Neuron (in vitro differentiated cells): Measurements from ENCODE around the gene UBE3C.
"Not testable (repeated sequence)": the region's sequence is repeated elsewhere in the genome, so short reads cannot be mapped to it uniquely, and the experiment has no call there.

Experiments used
- H2AFZ ChIP-seq: one replicate; pipeline ENCODE4 v1.6.1; 2013; ENCODE audit warnings: low read depth, mild to moderate bottlenecking, inconsistent platforms, low read length, moderate library complexity
- H3K27me3 ChIP-seq: one replicate; pipeline ENCODE4 v1.6.1; 2013; ENCODE audit warnings: low read length; ENCODE audit not compliant: insufficient read depth
- H3K36me3 ChIP-seq: one replicate; pipeline ENCODE4 v1.6.1; 2013; ENCODE audit warnings: low read length; ENCODE audit not compliant: insufficient read depth
- H3K4me1 ChIP-seq: one replicate; pipeline ENCODE4 v1.6.1; 2013; ENCODE audit warnings: low read length; ENCODE audit not compliant: insufficient read depth
- H3K4me3 ChIP-seq: 2 replicates; pipeline ENCODE4 v1.5.1; 2013; ENCODE audit warnings: mild to moderate bottlenecking, low read length, moderate library complexity
- H3K9me3 ChIP-seq: one replicate; pipeline ENCODE4 v1.6.1; 2013; ENCODE audit warnings: low read length

Gene UBE3C

GRCh38 chr7:157266272-157266671 lies 127.5 kb downstream of the UBE3C start:
- no peak overlapping the region for H2AFZ ChIP-seq
- no peaks in the 10 kb centered on the region for H3K9me3 ChIP-seq
- no peaks in the 10 kb centered on the region for H3K4me1 ChIP-seq
- no peak overlapping the region for H3K4me3 ChIP-seq
- peaks cover 52% of the 10 kb centered on the region for H3K36me3 ChIP-seq
- H3K27me3 ChIP-seq, result no peaks in the 10 kb centered on the region

GRCh38 chr7:157267516-157267915 lies 128.8 kb downstream of the UBE3C start:
- no peaks in the 10 kb centered on the region for H3K4me1 ChIP-seq
- H3K36me3 ChIP-seq, result peaks cover 52% of the 10 kb centered on the region

GRCh38 chr7:157267956-157268355 lies 129.2 kb downstream of the UBE3C start:
- Histone ChIP-seq H3K4me1 (no peaks in the 10 kb centered on the region), H3K9me3 (no peaks in the 10 kb centered on the region), H3K36me3 (peaks cover 52% of the 10 kb centered on the region), H3K27me3 (no peaks in the 10 kb centered on the region), H2AFZ (no peak overlapping the region), H3K4me3 (no peak overlapping the region)

More at GRCh38 chr7:157267516-157267915, 128.8 kb downstream of the UBE3C start:
- Histone ChIP-seq H3K27me3 (no peaks in the 10 kb centered on the region), H3K9me3 (no peaks in the 10 kb centered on the region), H2AFZ (no peak overlapping the region), H3K4me3 (no peak overlapping the region)

- Histone ChIP-seq H3K36me3 (peaks cover 52% of the 10 kb centered on the region), H3K27me3 (no peaks in the 10 kb centered on the region), H3K4me3 (no peak overlapping the region), H3K4me1 (no peaks in the 10 kb centered on the region), H2AFZ (no peak overlapping the region), H3K9me3 (no peaks in the 10 kb centered on the region)
These were observed 129.8 kb downstream of the UBE3C start for GRCh38 chr7:157268540-157268939.

- Histone ChIP-seq H3K9me3 (no peaks in the 10 kb centered on the region), H3K36me3 (peaks cover 45% of the 10 kb centered on the region), H2AFZ (no peak overlapping the region), H3K4me3 (no peak overlapping the region), H3K4me1 (no peaks in the 10 kb centered on the region), H3K27me3 (no peaks in the 10 kb centered on the region)
These were observed 130.8 kb downstream of the UBE3C start for GRCh38 chr7:157269341-157270059.

- H3K4me1 ChIP-seq, result no peaks in the 10 kb centered on the region
- no peaks in the 10 kb centered on the region for H3K9me3 ChIP-seq
- H3K4me3 ChIP-seq, result no peak overlapping the region
- H3K27me3 ChIP-seq, result no peaks in the 10 kb centered on the region
- peaks cover 42% of the 10 kb centered on the region for H3K36me3 ChIP-seq
- H2AFZ ChIP-seq, result no peak overlapping the region
These were observed 131.3 kb downstream of the UBE3C start for GRCh38 chr7:157270060-157270444.

GRCh38 chr7:157271315-157271990 lies 132.7 kb downstream of the UBE3C start:
- H3K27me3 ChIP-seq, result no peaks in the 10 kb centered on the region
- H3K4me3 ChIP-seq, result no peak overlapping the region

GRCh38 chr7:157271991-157272324 lies 133.2 kb downstream of the UBE3C start:
- Histone ChIP-seq H3K36me3 (peaks cover 30% of the 10 kb centered on the region), H2AFZ (no peak overlapping the region), H3K4me1 (no peaks in the 10 kb centered on the region), H3K27me3 (no peaks in the 10 kb centered on the region), H3K9me3 (no peaks in the 10 kb centered on the region), H3K4me3 (no peak overlapping the region)

More at GRCh38 chr7:157271315-157271990, 132.7 kb downstream of the UBE3C start:
- Histone ChIP-seq H3K9me3 (no peaks in the 10 kb centered on the region), H2AFZ (no peak overlapping the region), H3K36me3 (peaks cover 34% of the 10 kb centered on the region), H3K4me1 (no peaks in the 10 kb centered on the region)

- no peaks in the 10 kb centered on the region for H3K9me3 ChIP-seq
- no peaks in the 10 kb centered on the region for H3K4me1 ChIP-seq
- no peak overlapping the region for H3K4me3 ChIP-seq
- peaks cover 26% of the 10 kb centered on the region for H3K36me3 ChIP-seq
- H3K27me3 ChIP-seq, result no peaks in the 10 kb centered on the region
- no peak overlapping the region for H2AFZ ChIP-seq
These were observed 133.9 kb downstream of the UBE3C start for GRCh38 chr7:157272351-157273207.

- no peak overlapping the region for H2AFZ ChIP-seq
- H3K9me3 ChIP-seq, result no peaks in the 10 kb centered on the region
- H3K4me3 ChIP-seq, result no peak overlapping the region
- peaks cover 23% of the 10 kb centered on the region for H3K36me3 ChIP-seq
- no peaks in the 10 kb centered on the region for H3K27me3 ChIP-seq
- no peaks in the 10 kb centered on the region for H3K4me1 ChIP-seq
These were observed 134.7 kb downstream of the UBE3C start for GRCh38 chr7:157273208-157274093.

GRCh38 chr7:157274094-157274634 lies 135.4 kb downstream of the UBE3C start:
- H3K27me3 ChIP-seq, H3K4me1 ChIP-seq, H3K4me3 ChIP-seq, H3K9me3 ChIP-seq, H2AFZ ChIP-seq: not testable (repeated sequence)
- peaks cover 19% of the 10 kb centered on the region for H3K36me3 ChIP-seq

- Histone ChIP-seq H3K27me3 (no peaks in the 10 kb centered on the region), H3K9me3 (no peaks in the 10 kb centered on the region), H3K36me3 (peaks cover 10% of the 10 kb centered on the region), H2AFZ (no peak overlapping the region), H3K4me3 (no peak overlapping the region), H3K4me1 (no peaks in the 10 kb centered on the region)
These were observed 136.3 kb downstream of the UBE3C start for GRCh38 chr7:157274991-157275427.
